22Rv1 (cell line): ENCODE data around the gene HK1.
"Not testable (repeated sequence)": the region's sequence is repeated elsewhere in the genome, so short reads cannot be mapped to it uniquely, and the experiment has no call there.

ENCODE experiments used
- H3K27ac ChIP-seq: fragments of 450-650 bp; 2 replicates; pipeline ENCODE4 v1.5.1; 2017
- CTCF ChIP-seq: fragments of 450-650 bp; IDR thresholded peaks from 2 replicates; pipeline ENCODE4 v1.5.1; 2017; ENCODE audit warnings: mild to moderate bottlenecking
- ZFX ChIP-seq: fragments of 450-650 bp; IDR thresholded peaks from 2 replicates; pipeline ENCODE4 v1.6.1; 2017; ENCODE audit warnings: antibody characterized with exemption, borderline replicate concordance

Gene HK1

DNA sequence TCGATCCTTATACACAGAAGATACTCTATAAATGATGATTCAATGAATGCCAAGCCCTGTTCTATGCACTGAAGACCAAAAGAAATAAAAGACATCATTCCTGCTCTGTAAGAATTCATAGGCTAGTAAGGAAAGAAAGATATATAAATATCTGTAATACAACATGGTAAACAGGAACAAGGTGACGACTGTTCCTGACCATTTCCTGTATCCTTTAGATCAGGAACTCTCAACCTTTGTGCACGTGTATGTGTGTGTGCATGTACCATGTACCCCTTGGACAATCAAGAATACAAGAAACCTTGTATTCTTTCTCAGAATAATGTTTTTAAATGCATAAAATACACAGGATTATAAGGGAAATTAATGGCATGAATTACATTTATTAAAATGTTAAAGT, 7.3 kb upstream of the HK1 start:
- TF ChIP-seq ZFX = no peak
- no peak for TF ChIP-seq CTCF

GRCh38 chr10:69272624-69273023, 5.7 kb upstream of the HK1 start:
- no peak overlapping the region for H3K27ac ChIP-seq
- no peak for TF ChIP-seq CTCF

More for the DNA sequence above, 7.3 kb upstream of the HK1 start:
- H3K27ac ChIP-seq = no peak overlapping the region

DNA sequence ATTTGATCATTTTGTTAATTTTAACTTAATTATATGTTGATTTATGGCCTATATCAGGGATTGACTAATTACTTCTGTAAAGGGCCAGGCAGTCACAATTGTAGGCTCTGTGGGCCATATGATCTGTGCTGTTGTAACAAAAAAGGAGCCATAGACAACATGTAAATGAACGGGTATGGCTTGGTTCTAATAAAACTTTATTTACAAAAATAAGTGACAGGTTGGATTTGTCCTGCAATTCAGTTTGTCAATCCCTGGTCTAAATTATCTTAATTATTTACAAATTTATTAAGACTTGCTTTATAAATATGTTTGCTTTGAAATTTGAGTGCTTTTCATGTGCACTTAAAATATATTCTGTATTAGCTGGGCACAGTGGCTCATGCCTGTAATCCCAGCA, 2.9 kb upstream of the HK1 start:
- no peak overlapping the region for H3K27ac ChIP-seq
- no peak for TF ChIP-seq CTCF
- TF ChIP-seq ZFX = no peak

DNA sequence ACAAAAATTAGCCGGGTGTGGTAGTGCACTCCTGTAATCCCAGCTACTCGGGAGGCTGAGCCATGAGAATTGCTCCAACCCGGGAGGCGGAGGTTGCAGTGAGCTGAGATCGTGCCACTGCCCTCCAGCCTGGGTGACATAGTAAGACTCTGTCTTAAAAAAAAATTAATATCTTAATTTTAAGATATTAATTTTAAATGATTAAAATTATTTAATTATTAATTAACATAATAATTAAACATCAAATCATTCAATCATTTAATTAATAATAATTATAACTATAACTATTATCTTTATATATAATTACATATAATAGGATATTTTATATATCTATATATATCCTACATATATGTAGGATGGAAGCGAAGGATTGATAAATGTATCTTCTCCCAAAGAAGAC, 1.8 kb upstream of the HK1 start:
- TF ChIP-seq CTCF = no peak
- no peak for TF ChIP-seq ZFX
- no peak overlapping the region for H3K27ac ChIP-seq

- TF ChIP-seq ZFX (no peak), CTCF (no peak)
- no peak overlapping the region for H3K27ac ChIP-seq
Observed at GRCh38 chr10:69279110-69279509, 814 bp downstream of the HK1 start.

GRCh38 chr10:69281507-69282413, 3.5 kb downstream of the HK1 start:
- TF ChIP-seq CTCF = no peak
- TF ChIP-seq ZFX = no peak
- H3K27ac ChIP-seq = no peak overlapping the region

DNA sequence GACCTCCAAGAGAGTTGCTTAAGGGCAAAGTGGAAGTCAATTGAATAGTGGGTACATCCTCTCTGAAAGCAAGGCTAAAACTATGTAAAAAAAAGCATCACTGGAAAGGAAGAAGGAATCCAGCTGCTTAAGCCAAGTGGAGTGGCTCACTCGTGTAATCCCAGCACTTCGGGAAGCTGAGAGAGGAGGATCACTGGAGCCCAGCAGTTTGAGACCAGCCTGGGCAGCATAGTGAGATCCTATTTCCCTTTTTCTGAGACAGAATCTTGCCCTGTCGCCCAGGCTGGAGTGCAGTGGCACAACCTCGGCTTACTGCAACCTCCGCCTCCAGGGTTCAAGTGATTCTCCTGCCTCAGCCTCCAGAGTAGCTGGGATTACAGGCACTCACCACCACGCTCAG, 6.1 kb downstream of the HK1 start:
- H3K27ac ChIP-seq = not testable (repeated sequence)

DNA sequence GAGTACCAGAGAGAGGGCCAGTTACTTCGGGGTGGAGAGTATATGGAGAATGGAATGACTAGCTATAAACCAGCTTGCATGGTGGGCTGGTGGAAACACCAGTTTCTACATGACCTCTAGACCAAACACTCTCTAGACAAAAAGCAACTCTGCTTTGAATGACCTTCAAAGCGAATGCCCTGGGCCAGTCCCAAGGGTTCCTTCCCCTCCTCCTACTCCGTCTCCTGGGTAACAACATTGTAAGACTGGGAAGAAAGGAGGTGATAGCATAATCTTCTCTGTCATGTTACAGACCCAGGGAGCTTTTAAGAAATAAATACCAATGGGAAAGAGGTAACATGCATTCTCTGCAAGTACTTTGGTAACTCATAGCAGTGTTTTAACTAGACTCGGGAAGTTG, 7.4 kb downstream of the HK1 start:
- H3K27ac ChIP-seq = no peak overlapping the region
- no peak for TF ChIP-seq CTCF
- TF ChIP-seq ZFX = no peak
